HepG2 (cell line): ENCODE data around the gene KCNK18. TPM values are rescaled to one million over a fixed set of nuclear protein-coding genes. Genes with fewer than 3 reads are reported as not detected.
A peak's percentile ranks its signal among the peaks of the same experiment; 100 is the strongest.

Source experiments
- EHMT2 ChIP-seq: fragments of 200-600 bp; sonication (generic); IDR thresholded peaks from 2 replicates; pipeline ENCODE4 v1.7.0; 2017; ENCODE audit warnings: antibody characterized with exemption, low read depth, low read length, borderline replicate concordance
- GABPB1 ChIP-seq: IDR thresholded peaks from 2 replicates; pipeline ENCODE4 v1.6.1; 2016; ENCODE audit warnings: mild to moderate bottlenecking, missing genetic modification reagents, moderate library complexity, missing compliant biosample characterization
- HHEX ChIP-seq: IDR thresholded peaks from 2 replicates; pipeline ENCODE4 v1.6.1; 2016; ENCODE audit warnings: control low read depth
- IRF9 ChIP-seq: sonication (generic); formaldehyde crosslinking; IDR thresholded peaks from 2 replicates; pipeline ENCODE4 v1.8.0; 2022; ENCODE audit warnings: missing genetic modification reagents, mild to moderate bottlenecking, borderline replicate concordance
- SP140L ChIP-seq: sonication (generic); formaldehyde crosslinking; IDR thresholded peaks from 2 replicates; pipeline ENCODE4 v1.4.0; 2020; ENCODE audit warnings: missing genetic modification reagents, borderline replicate concordance
- ZBTB2 ChIP-seq: sonication (generic); formaldehyde crosslinking; IDR thresholded peaks from 2 replicates; pipeline ENCODE4 v1.8.0; 2022; ENCODE audit warnings: low read depth, missing genetic modification reagents
- ZFY ChIP-seq: sonication (generic); formaldehyde crosslinking; IDR thresholded peaks from 2 replicates; pipeline ENCODE4 v1.4.0; 2020; ENCODE audit warnings: missing genetic modification reagents
- ZNF232 ChIP-seq: sonication (generic); formaldehyde crosslinking; IDR thresholded peaks from 2 replicates; pipeline ENCODE4 v1.4.0; 2020; ENCODE audit warnings: missing genetic modification reagents, borderline replicate concordance
- ZNF563 ChIP-seq: sonication (generic); formaldehyde crosslinking; IDR thresholded peaks from 2 replicates; pipeline ENCODE4 v1.8.0; 2022; ENCODE audit warnings: mild to moderate bottlenecking, moderate library complexity, missing genetic modification reagents
- ZNF574 ChIP-seq: sonication (generic); formaldehyde crosslinking; IDR thresholded peaks from 2 replicates; pipeline ENCODE4 v1.4.0; 2020; ENCODE audit warnings: missing genetic modification reagents
- ZNF724P ChIP-seq: sonication (generic); formaldehyde crosslinking; IDR thresholded peaks from 2 replicates; pipeline ENCODE4 v1.8.0; 2022; ENCODE audit warnings: missing genetic modification reagents, borderline replicate concordance
- polyA plus RNA-seq, 8 experiments: library from polyadenylated mRNA; depleted of rRNA in 3 of 8; stranded (reverse) in 7 of 8; unstranded in 1 of 8; fragments of >200 nt; fragmentation: Illumina TruSeq in 4 of 8; extraction: Trizol in 4 of 8; gene quantifications; 2 replicates each; pipeline versions ENCODE4 v1.2.1 to v1.2.3, GENCODE V29; 2011 to 2016; ENCODE audit warnings: low read depth in 4 of 8, missing spikeins in 1 of 8, mixed read lengths in 1 of 8; ENCODE audit not compliant: insufficient read depth in 1 of 8
- total RNA-seq, 5 experiments: library from RNA; depleted of rRNA; stranded (reverse); fragments of >200 nt; fragmentation: Illumina TruSeq; extraction: Trizol; gene quantifications; 2 replicates each; pipeline ENCODE4 v1.2.3, GENCODE V29; 2016; ENCODE audit warnings: low read depth in 1 of 5
- TF ChIP-seq, protein P1 (sequence below): sonication (generic); formaldehyde crosslinking; IDR thresholded peaks from 2 replicates; pipeline ENCODE4 v1.4.0; 2020; ENCODE audit warnings: mild to moderate bottlenecking, missing genetic modification reagents, borderline replicate concordance
- TF ChIP-seq, protein P2 (sequence below): sonication (generic); formaldehyde crosslinking; IDR thresholded peaks from 2 replicates; pipeline ENCODE4 v1.4.0; 2020; ENCODE audit warnings: missing genetic modification reagents
- TF ChIP-seq, protein P3 (sequence below): sonication (generic); formaldehyde crosslinking; conservative IDR thresholded peaks from 2 replicates; pipeline ENCODE4 v1.8.0; 2022; ENCODE audit warnings: low read depth, missing genetic modification reagents

Gene KCNK18
- total and polyA plus RNA-seq, 2 of the 13 experiments (the other 11 are each of a cell fraction or from before 2014, with no cell fraction given) = not detected

DNA sequence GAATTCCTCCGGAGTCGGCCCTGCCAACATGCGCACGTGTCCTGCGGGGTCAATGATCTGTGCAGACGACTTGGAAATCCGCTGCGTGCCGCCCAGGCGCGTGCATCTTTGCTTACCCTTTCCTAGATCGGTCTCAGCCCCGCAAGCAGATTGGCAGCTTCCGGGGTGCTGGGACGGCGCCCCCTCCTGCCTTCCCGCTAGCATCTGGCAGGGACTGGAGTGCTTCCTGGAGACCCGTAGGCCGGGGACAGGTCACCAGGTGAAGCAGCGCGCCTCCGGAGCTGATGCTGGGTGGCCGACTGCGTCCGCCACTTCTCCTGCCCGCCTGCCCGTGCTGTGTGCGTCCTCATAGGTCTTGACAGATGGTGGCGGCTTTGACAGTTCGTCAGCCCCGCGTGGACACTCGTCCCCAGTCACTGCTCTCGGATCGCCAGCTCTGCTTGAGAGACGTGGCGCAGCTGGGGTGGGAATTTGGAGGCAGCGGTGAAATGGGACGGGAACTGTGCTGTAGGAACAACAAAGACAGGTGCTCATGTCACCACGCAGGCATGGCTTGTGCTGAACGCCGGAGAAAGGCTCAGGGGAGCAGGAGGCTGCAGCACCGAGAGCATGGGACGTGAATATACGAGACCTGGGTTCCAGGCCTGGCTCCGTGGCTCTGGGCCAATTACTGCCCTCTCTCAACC is 21.9 kb upstream of the KCNK18 start (continued):
- TF ChIP-seq ZBTB2 (CRISPR knock-in tag) = no peak
- peak; percentile 52; the same call in 1 of the 2 replicates for TF ChIP-seq ZNF563 (CRISPR knock-in tag)
- no peak for TF ChIP-seq EHMT2
- TF ChIP-seq, protein P1, sequence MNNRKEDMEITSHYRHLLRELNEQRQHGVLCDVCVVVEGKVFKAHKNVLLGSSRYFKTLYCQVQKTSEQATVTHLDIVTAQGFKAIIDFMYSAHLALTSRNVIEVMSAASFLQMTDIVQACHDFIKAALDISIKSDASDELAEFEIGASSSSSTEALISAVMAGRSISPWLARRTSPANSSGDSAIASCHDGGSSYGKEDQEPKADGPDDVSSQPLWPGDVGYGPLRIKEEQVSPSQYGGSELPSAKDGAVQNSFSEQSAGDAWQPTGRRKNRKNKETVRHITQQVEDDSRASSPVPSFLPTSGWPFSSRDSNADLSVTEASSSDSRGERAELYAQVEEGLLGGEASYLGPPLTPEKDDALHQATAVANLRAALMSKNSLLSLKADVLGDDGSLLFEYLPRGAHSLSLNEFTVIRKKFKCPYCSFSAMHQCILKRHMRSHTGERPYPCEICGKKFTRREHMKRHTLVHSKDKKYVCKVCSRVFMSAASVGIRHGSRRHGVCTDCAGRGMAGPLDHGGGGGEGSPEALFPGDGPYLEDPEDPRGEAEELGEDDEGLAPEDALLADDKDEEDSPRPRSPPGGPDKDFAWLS (CRISPR knock-in tag) = 0 out of 2 replicates have a peak, but pooled peaks have one; percentile 49
- TF ChIP-seq ZNF724P (CRISPR knock-in tag) = 0 out of 2 replicates have a peak, but pooled peaks have one; percentile 29
- TF ChIP-seq, protein P2, sequence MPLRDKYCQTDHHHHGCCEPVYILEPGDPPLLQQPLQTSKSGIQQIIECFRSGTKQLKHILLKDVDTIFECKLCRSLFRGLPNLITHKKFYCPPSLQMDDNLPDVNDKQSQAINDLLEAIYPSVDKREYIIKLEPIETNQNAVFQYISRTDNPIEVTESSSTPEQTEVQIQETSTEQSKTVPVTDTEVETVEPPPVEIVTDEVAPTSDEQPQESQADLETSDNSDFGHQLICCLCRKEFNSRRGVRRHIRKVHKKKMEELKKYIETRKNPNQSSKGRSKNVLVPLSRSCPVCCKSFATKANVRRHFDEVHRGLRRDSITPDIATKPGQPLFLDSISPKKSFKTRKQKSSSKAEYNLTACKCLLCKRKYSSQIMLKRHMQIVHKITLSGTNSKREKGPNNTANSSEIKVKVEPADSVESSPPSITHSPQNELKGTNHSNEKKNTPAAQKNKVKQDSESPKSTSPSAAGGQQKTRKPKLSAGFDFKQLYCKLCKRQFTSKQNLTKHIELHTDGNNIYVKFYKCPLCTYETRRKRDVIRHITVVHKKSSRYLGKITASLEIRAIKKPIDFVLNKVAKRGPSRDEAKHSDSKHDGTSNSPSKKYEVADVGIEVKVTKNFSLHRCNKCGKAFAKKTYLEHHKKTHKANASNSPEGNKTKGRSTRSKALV (CRISPR knock-in tag) = peak; percentile 81
- TF ChIP-seq HHEX = no peak
- TF ChIP-seq, protein P3, sequence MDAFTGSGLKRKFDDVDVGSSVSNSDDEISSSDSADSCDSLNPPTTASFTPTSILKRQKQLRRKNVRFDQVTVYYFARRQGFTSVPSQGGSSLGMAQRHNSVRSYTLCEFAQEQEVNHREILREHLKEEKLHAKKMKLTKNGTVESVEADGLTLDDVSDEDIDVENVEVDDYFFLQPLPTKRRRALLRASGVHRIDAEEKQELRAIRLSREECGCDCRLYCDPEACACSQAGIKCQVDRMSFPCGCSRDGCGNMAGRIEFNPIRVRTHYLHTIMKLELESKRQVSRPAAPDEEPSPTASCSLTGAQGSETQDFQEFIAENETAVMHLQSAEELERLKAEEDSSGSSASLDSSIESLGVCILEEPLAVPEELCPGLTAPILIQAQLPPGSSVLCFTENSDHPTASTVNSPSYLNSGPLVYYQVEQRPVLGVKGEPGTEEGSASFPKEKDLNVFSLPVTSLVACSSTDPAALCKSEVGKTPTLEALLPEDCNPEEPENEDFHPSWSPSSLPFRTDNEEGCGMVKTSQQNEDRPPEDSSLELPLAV (CRISPR knock-in tag) = no peak
- 0 out of 2 replicates have a peak, but pooled peaks have one; percentile 65 for TF ChIP-seq ZNF232
- 0 out of 2 replicates have a peak, but pooled peaks have one; percentile 31 for TF ChIP-seq SP140L (CRISPR knock-in tag)
- TF ChIP-seq GABPB1 (CRISPR knock-in tag) = peak; percentile 21; the same call in 1 of the 2 replicates
- peak; percentile 2; the same call in 1 of the 2 replicates for TF ChIP-seq IRF9 (CRISPR knock-in tag)
- 0 out of 2 replicates have a peak, but pooled peaks have one; percentile 28 for TF ChIP-seq ZNF574
- TF ChIP-seq ZFY (CRISPR knock-in tag) = peak; percentile 31; the same call in 1 of the 2 replicates
